ENCODE results near the gene LIPC. TPM values are rescaled to one million over a fixed set of nuclear protein-coding genes. Genes with fewer than 3 reads are reported as not detected.

The LIPC gene
- total and polyA plus RNA-seq, 2 experiments from 2014 or later, result not detected

DNA sequence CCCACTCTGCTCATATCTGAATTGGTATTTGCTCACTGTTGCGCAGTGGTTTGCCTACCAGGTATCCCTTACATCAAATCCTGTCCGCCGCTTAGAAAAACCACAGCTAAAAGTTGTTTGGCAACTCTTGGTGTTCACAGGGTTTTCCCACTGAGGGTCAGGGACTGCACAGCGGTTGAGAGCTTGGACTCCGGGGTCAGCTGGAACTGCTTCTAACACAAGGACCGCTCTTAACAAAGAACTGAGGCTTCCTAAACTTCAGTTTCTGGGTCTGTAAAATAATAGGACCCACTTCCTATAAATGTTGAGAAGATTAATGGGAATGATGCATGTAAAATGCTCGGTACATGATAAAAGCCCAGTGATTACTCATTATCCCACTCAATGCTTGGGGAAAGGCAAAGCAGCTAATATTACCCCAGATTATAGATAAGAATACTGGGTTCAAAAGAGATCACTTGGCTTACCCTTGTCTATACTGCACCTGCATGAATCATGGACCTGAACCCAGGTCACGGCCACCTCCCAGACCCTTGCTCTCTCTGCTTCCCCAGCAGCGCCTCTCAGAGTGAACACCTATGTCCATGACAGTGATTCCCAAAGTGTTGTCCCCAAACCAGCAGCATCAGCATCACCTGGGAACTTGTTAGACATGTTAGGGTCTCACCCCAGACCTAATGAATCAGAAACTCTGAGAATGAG lies 36.1 kb downstream of the LIPC start:
- Mint-ChIP-seq H3K9me3 (no peaks in the 10 kb centered on the region), H3K27ac (no peak overlapping the region), H3K4me3 (no peak overlapping the region), H3K27me3 (ENCODE audit: insufficient read depth, low read depth, poor library complexity) (peaks cover 6% of the 10 kb centered on the region), H3K36me3 (ENCODE audit: low read depth) (no peaks in the 10 kb centered on the region), H3K4me1 (peaks cover 16% of the 10 kb centered on the region)
- H3K4me1 ChIP-seq (ENCODE audit: insufficient read depth), result peaks cover 4% of the 10 kb centered on the region; the same call in 1 of the 2 replicates
- H3K36me3 ChIP-seq (ENCODE audit: insufficient read depth), result no peaks in the 10 kb centered on the region
- peaks cover 9% of the 10 kb centered on the region for H3K9me2 ChIP-seq (ENCODE audit: insufficient read depth)
- H3F3A ChIP-seq (replicated peaks; ENCODE audit: low read depth), result no peaks in the 10 kb centered on the region
- no peak overlapping the region for H3K4me2 ChIP-seq
- H2AFZ ChIP-seq, result peak overlapping the region; percentile 87
- TF ChIP-seq, protein P1, sequence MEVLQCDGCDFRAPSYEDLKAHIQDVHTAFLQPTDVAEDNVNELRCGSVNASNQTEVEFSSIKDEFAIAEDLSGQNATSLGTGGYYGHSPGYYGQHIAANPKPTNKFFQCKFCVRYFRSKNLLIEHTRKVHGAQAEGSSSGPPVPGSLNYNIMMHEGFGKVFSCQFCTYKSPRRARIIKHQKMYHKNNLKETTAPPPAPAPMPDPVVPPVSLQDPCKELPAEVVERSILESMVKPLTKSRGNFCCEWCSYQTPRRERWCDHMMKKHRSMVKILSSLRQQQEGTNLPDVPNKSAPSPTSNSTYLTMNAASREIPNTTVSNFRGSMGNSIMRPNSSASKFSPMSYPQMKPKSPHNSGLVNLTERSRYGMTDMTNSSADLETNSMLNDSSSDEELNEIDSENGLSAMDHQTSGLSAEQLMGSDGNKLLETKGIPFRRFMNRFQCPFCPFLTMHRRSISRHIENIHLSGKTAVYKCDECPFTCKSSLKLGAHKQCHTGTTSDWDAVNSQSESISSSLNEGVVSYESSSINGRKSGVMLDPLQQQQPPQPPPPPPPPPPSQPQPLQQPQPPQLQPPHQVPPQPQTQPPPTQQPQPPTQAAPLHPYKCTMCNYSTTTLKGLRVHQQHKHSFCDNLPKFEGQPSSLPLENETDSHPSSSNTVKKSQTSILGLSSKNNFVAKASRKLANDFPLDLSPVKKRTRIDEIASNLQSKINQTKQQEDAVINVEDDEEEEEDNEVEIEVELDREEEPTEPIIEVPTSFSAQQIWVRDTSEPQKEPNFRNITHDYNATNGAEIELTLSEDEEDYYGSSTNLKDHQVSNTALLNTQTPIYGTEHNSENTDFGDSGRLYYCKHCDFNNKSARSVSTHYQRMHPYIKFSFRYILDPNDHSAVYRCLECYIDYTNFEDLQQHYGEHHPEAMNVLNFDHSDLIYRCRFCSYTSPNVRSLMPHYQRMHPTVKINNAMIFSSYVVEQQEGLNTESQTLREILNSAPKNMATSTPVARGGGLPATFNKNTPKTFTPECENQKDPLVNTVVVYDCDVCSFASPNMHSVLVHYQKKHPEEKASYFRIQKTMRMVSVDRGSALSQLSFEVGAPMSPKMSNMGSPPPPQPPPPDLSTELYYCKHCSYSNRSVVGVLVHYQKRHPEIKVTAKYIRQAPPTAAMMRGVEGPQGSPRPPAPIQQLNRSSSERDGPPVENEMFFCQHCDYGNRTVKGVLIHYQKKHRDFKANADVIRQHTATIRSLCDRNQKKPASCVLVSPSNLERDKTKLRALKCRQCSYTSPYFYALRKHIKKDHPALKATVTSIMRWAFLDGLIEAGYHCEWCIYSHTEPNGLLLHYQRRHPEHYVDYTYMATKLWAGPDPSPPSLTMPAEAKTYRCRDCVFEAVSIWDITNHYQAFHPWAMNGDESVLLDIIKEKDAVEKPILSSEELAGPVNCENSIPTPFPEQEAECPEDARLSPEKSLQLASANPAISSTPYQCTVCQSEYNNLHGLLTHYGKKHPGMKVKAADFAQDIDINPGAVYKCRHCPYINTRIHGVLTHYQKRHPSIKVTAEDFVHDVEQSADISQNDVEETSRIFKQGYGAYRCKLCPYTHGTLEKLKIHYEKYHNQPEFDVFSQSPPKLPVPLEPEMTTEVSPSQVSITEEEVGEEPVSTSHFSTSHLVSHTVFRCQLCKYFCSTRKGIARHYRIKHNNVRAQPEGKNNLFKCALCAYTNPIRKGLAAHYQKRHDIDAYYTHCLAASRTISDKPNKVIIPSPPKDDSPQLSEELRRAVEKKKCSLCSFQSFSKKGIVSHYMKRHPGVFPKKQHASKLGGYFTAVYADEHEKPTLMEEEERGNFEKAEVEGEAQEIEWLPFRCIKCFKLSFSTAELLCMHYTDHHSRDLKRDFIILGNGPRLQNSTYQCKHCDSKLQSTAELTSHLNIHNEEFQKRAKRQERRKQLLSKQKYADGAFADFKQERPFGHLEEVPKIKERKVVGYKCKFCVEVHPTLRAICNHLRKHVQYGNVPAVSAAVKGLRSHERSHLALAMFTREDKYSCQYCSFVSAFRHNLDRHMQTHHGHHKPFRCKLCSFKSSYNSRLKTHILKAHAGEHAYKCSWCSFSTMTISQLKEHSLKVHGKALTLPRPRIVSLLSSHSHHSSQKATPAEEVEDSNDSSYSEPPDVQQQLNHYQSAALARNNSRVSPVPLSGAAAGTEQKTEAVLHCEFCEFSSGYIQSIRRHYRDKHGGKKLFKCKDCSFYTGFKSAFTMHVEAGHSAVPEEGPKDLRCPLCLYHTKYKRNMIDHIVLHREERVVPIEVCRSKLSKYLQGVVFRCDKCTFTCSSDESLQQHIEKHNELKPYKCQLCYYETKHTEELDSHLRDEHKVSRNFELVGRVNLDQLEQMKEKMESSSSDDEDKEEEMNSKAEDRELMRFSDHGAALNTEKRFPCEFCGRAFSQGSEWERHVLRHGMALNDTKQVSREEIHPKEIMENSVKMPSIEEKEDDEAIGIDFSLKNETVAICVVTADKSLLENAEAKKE (CRISPR knock-in tag; IDR thresholded peaks at IDR 0.05), result no peak
- no peak for TF ChIP-seq ETS1 (IDR thresholded peaks at IDR 0.05)
- TF ChIP-seq NANOG (IDR thresholded peaks at IDR 0.05; ENCODE audit: borderline replicate concordance), result no peak
- TF ChIP-seq POLR2AphosphoS5 (IDR thresholded peaks at IDR 0.05; ENCODE audit: low read depth), result no peak
- TF ChIP-seq ZNF114 (CRISPR knock-in tag; IDR thresholded peaks at IDR 0.05), result no peak
- TF ChIP-seq STAT1 (IDR thresholded peaks at IDR 0.05; ENCODE audit: unreplicated experiment), result no peak
- H3K4me3 ChIP-seq, result no peak overlapping the region
- no peak overlapping the region for H3K27ac ChIP-seq (ENCODE audit: low read depth)
- ATAC-seq, result no peak
- no peak for DNase-seq (ENCODE audit: low spot score)
- no peaks in the 10 kb centered on the region for H3K27me3 ChIP-seq (ENCODE audit: insufficient read depth)
- no peaks in the 10 kb centered on the region for H4K20me1 ChIP-seq (replicated peaks; ENCODE audit: insufficient read depth)
- H3K79me2 ChIP-seq (replicated peaks; ENCODE audit: insufficient read depth), result no peaks in the 10 kb centered on the region
